ENCODE measurements around the gene RAB11FIP5.

DNA sequence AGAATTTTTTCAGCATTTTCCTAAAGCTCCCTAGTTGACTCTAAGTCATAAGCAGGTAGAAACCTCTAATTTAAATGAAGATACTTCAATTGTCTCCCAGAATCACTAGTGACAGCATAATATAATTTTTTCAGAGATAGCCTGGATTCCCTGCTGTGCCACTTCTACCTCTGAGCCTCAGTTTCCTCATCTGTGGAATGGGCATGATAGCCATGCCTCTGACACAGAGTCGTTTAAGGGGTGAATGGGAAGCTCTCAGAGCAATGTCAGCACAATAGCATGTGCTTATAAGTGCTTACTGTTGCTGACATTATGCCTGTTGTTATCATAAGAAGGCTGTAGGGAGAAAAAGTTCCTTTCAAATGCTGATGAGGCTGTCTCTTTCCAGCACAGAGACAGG, 89.3 kb downstream of the RAB11FIP5 start:
- TF ChIP-seq HDGF (IDR thresholded peaks at IDR 0.05) (no peak), PAX5 (IDR thresholded peaks at IDR 0.05; ENCODE audit: borderline replicate concordance, low read depth, low read length) (no peak), CREB1 (IDR thresholded peaks at IDR 0.05; ENCODE audit: low read depth) (no peak), RFX5 (IDR thresholded peaks at IDR 0.05; ENCODE audit: low read depth, low read length) (no peak)
- TF ChIP-seq, protein P1, sequence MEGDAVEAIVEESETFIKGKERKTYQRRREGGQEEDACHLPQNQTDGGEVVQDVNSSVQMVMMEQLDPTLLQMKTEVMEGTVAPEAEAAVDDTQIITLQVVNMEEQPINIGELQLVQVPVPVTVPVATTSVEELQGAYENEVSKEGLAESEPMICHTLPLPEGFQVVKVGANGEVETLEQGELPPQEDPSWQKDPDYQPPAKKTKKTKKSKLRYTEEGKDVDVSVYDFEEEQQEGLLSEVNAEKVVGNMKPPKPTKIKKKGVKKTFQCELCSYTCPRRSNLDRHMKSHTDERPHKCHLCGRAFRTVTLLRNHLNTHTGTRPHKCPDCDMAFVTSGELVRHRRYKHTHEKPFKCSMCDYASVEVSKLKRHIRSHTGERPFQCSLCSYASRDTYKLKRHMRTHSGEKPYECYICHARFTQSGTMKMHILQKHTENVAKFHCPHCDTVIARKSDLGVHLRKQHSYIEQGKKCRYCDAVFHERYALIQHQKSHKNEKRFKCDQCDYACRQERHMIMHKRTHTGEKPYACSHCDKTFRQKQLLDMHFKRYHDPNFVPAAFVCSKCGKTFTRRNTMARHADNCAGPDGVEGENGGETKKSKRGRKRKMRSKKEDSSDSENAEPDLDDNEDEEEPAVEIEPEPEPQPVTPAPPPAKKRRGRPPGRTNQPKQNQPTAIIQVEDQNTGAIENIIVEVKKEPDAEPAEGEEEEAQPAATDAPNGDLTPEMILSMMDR (IDR thresholded peaks at IDR 0.05 in 2 of 3, conservative IDR thresholded peaks at IDR 0.05 in 1 of 3; ENCODE audit: control insufficient read depth in 2 of 3, extremely low read depth in 1 of 3, insufficient read depth in 1 of 3, low read depth in 3 of 3, low read length in 3 of 3) = no peak
